ENCODE data around the gene RASGEF1B.

The RASGEF1B gene

GRCh38 chr4:81466841-81467671 lies 4.7 kb downstream of the RASGEF1B start:
- DNase-seq (ENCODE audit: extremely low read depth in 1 of 2, low read depth in 1 of 2), result peak in 1 of 2 donors; percentile 63

GRCh38 chr4:81465406-81466340 lies 6.0 kb downstream of the RASGEF1B start:
- DNase-seq (ENCODE audit: extremely low read depth in 1 of 2, low read depth in 1 of 2), result no peak

DNA sequence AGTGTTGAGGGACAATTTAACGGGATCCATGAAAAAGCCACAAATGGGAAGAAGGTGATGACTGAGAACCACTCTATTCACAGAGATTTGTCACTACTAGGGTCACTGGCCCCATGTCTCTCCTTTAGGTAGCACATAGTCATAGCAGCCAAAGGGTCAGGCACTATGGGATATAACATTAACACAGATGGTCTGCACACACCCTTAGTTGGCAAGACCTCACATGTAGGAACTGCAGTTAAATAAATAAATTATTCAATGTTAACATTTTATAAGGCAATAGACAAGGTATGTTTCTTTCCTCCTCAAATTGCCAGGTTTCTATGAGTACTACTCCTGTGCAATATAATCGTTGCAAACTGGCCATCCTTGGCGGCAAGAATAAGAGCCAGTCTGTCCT lies 10.9 kb downstream of the RASGEF1B start:
- no peak for DNase-seq (ENCODE audit: extremely low read depth in 1 of 2, low read depth in 1 of 2)

GRCh38 chr4:81460191-81460701 lies 11.5 kb downstream of the RASGEF1B start:
- DNase-seq (ENCODE audit: extremely low read depth in 1 of 2, low read depth in 1 of 2), result no peak

GRCh38 chr4:81459228-81459627 lies 12.5 kb downstream of the RASGEF1B start:
- DNase-seq (ENCODE audit: extremely low read depth in 1 of 2, low read depth in 1 of 2), result no peak

- DNase-seq (ENCODE audit: extremely low read depth in 1 of 2, low read depth in 1 of 2), result no peak
These were observed 13.7 kb downstream of the RASGEF1B start for GRCh38 chr4:81457921-81458520.

GRCh38 chr4:81457345-81457744 lies 14.4 kb downstream of the RASGEF1B start:
- no peak for DNase-seq (ENCODE audit: extremely low read depth in 1 of 2, low read depth in 1 of 2)

- no peak for DNase-seq (ENCODE audit: extremely low read depth in 1 of 2, low read depth in 1 of 2)
These were observed 15.8 kb downstream of the RASGEF1B start for GRCh38 chr4:81455897-81456296.

- DNase-seq (ENCODE audit: extremely low read depth in 1 of 2, low read depth in 1 of 2), result no peak
These were observed 16.8 kb downstream of the RASGEF1B start for GRCh38 chr4:81454948-81455347.

DNA sequence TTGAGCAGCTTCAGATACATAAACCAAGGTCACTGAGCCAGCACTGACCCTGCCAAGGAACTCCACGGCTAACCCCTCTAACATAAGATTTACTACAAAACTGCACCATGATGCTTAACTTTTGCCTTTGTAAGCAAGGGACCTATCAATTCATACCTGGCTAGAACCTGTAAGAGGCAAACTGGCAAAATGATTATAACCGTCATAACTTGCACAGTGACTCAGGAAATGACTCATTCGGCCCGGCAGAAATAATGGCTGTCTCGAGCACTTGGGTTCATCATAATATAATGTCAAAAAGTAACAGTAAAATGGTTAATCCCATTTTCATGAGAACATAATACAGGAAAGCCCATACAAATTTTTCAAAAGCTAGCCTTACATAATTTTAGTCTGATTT lies 17.2 kb downstream of the RASGEF1B start:
- peak in 1 of 2 donors; percentile 22 for DNase-seq (ENCODE audit: extremely low read depth in 1 of 2, low read depth in 1 of 2)

DNA sequence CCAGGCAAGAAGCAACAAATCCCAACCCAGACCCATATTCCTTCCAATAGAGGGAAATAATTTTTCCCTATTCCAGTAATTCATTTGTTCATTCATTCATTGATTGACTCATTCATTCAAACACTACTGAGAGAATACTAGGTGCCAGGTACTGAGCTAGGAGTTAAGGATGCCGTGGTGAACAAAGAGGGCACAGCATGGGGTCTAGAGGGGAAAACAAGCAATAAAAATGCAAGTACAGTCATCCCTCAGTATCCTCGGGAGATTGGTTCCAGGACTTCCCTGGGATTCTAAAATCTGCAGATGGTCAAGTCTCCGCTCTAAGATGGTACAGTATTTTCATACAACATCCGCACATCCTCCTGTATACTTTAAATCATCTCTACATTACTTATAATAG lies 18.7 kb downstream of the RASGEF1B start:
- DNase-seq (ENCODE audit: extremely low read depth in 1 of 2, low read depth in 1 of 2), result no peak

DNA sequence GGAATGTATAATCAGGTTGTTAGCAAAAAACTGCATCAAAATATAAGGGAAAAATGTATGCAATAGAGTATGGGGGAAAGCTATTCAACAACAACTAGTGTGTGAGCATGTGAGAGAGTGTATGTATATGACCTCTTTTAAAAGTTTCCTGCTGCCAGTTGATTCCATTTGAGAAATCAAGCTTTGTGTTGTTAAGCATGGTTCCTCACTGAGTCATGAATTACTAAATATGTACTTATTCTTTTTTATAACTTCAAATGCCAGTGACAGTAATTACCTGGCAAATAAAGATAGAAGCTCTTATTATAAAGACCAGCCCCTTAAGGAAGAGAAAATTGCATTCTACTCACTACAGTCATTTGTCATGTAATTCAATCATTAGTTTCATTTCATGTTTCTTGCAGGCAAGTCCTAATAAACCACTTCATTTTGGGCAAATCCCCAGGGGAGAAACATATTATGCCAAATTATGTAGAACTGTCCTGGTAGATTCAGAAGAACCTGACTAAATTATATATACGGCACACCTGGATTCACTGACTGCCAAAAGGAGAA lies 19.2 kb downstream of the RASGEF1B start:
- DNase-seq (ENCODE audit: extremely low read depth in 1 of 2, low read depth in 1 of 2), result no peak

- DNase-seq (ENCODE audit: extremely low read depth in 1 of 2, low read depth in 1 of 2), result no peak
These were observed 22.7 kb downstream of the RASGEF1B start for GRCh38 chr4:81449015-81449414.

GRCh38 chr4:81447566-81448229 lies 24.0 kb downstream of the RASGEF1B start:
- DNase-seq (ENCODE audit: extremely low read depth in 1 of 2, low read depth in 1 of 2), result no peak

GRCh38 chr4:81446634-81447033 lies 25.1 kb downstream of the RASGEF1B start:
- no peak for DNase-seq (ENCODE audit: extremely low read depth in 1 of 2, low read depth in 1 of 2)

- DNase-seq (ENCODE audit: extremely low read depth in 1 of 2, low read depth in 1 of 2), result no peak
These were observed 26.5 kb downstream of the RASGEF1B start for GRCh38 chr4:81445196-81445595.

DNA sequence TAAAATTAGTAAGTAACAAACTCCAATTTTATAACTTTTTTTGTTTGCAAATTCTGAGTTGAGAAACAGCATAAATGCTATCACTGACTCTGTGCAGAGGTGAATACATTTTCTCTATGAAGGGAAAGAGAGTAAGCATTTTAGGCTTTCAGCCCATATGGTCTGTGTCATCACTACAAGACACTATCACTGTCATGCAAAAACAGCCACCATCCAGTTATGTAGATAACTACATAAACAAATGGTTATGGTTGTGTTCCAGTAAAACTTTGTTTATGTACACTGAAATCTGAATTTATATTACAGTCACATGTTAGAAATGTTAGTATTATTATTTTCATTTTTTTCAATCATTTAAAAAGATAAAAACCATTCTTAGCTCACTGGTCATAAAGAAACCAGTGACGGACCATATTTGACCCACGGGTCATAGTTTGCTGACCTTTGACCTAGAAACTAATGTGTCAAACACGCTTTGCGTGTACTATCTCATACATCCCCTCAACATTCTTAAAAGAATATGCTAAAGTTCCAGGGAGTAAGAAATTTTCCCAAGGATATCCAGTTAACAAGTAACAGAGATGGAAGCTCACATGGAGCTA lies 29.1 kb downstream of the RASGEF1B start:
- DNase-seq (ENCODE audit: extremely low read depth in 1 of 2, low read depth in 1 of 2), result no peak

GRCh38 chr4:81440949-81441348 lies 30.8 kb downstream of the RASGEF1B start:
- DNase-seq (ENCODE audit: extremely low read depth in 1 of 2, low read depth in 1 of 2), result no peak

DNA sequence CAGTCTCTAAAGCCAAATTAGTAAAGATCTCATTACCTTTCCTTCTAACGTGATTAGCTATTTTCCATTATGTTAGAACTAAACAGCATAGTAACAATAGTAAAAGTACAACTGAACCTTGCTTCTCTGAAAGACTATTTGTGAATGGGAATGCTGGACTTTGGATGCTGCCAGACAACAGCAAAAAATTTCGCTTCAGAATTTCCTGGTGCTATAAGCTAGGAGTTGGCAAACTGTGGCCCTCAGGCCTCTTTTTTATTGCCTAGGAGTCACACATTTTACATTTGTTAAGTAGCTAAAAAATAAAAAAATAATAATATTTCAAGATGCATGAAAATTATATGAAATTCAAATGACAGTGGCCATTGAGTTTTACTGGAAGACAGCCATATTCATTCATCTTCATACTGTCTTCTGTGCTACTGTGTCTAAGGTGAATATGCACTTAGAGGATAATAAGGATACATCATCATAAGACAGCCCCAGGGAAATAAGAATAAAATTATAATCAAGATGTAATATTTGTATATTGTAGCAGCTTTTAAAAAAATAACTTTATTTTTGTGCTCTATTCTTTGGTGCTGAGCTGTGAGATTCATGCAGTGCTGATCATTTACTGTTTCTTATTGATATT lies 34.6 kb downstream of the RASGEF1B start:
- DNase-seq (ENCODE audit: extremely low read depth in 1 of 2, low read depth in 1 of 2), result no peak

Measured in stimulated activated CD8-positive, alpha-beta memory T cell treated with anti-CD3 and anti-CD28 coated beads, Interleukin-7, amount 100 ng/mL, for 48 hours (primary cell).